ENCODE measurements around the gene FEM1A. TPM values are rescaled to one million over a fixed set of nuclear protein-coding genes. Genes with fewer than 3 reads are reported as not detected.

Gene FEM1A
- total and polyA plus RNA-seq, 2 of the 13 experiments (the other 11 are each of a cell fraction or from before 2014, with no cell fraction given): 3.2 to 10.8 TPM

DNA sequence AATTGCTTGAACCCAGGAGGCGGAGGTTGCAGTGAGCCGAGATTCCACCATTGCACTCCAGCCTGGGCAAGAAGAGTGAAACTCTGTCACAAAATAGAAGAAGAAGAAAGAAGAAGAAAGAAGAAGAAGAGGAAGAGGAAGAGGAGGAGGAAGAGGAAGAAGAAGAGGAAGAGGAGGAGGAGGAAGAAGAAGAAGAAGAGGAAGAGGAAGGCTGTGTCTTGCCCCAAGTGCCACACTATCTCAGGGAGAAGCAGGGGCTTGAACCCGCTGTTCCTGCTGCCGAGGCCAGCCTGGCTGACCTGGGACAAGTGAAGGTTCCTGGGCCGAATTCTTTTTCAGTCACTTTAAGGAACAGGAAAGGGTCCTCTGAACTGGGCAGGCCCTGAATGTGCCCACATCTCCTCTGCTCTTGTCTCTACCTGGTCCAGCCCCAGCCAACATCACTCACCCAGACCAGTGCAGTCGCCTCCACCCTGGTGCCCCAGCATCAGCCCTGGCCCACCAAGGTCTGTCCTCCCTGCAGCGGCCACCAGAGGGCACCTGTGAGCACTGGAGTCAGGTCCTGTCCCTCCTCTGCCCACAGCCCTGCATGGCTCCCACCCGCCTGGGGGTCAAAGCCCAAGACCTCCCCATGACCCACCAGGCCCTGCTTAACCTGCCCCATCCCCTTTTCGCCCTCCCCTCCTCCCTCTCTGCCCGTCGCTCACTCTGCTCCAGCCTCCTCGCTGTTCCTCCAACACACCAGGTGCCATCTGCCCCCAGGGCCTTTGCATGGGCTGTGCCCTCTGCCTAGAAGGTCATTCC lies 20.0 kb downstream of the FEM1A start (continued):
- TF ChIP-seq, protein P1, sequence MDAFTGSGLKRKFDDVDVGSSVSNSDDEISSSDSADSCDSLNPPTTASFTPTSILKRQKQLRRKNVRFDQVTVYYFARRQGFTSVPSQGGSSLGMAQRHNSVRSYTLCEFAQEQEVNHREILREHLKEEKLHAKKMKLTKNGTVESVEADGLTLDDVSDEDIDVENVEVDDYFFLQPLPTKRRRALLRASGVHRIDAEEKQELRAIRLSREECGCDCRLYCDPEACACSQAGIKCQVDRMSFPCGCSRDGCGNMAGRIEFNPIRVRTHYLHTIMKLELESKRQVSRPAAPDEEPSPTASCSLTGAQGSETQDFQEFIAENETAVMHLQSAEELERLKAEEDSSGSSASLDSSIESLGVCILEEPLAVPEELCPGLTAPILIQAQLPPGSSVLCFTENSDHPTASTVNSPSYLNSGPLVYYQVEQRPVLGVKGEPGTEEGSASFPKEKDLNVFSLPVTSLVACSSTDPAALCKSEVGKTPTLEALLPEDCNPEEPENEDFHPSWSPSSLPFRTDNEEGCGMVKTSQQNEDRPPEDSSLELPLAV (CRISPR knock-in tag; conservative IDR thresholded peaks at IDR 0.05; ENCODE audit: low read depth): no peak
- TF ChIP-seq, protein P2, sequence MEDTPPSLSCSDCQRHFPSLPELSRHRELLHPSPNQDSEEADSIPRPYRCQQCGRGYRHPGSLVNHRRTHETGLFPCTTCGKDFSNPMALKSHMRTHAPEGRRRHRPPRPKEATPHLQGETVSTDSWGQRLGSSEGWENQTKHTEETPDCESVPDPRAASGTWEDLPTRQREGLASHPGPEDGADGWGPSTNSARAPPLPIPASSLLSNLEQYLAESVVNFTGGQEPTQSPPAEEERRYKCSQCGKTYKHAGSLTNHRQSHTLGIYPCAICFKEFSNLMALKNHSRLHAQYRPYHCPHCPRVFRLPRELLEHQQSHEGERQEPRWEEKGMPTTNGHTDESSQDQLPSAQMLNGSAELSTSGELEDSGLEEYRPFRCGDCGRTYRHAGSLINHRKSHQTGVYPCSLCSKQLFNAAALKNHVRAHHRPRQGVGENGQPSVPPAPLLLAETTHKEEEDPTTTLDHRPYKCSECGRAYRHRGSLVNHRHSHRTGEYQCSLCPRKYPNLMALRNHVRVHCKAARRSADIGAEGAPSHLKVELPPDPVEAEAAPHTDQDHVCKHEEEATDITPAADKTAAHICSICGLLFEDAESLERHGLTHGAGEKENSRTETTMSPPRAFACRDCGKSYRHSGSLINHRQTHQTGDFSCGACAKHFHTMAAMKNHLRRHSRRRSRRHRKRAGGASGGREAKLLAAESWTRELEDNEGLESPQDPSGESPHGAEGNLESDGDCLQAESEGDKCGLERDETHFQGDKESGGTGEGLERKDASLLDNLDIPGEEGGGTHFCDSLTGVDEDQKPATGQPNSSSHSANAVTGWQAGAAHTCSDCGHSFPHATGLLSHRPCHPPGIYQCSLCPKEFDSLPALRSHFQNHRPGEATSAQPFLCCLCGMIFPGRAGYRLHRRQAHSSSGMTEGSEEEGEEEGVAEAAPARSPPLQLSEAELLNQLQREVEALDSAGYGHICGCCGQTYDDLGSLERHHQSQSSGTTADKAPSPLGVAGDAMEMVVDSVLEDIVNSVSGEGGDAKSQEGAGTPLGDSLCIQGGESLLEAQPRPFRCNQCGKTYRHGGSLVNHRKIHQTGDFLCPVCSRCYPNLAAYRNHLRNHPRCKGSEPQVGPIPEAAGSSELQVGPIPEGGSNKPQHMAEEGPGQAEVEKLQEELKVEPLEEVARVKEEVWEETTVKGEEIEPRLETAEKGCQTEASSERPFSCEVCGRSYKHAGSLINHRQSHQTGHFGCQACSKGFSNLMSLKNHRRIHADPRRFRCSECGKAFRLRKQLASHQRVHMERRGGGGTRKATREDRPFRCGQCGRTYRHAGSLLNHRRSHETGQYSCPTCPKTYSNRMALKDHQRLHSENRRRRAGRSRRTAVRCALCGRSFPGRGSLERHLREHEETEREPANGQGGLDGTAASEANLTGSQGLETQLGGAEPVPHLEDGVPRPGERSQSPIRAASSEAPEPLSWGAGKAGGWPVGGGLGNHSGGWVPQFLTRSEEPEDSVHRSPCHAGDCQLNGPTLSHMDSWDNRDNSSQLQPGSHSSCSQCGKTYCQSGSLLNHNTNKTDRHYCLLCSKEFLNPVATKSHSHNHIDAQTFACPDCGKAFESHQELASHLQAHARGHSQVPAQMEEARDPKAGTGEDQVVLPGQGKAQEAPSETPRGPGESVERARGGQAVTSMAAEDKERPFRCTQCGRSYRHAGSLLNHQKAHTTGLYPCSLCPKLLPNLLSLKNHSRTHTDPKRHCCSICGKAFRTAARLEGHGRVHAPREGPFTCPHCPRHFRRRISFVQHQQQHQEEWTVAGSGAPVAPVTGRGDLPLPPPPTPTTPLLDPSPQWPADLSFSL (CRISPR knock-in tag; IDR thresholded peaks at IDR 0.05): no peak
- TF ChIP-seq, protein P3, sequence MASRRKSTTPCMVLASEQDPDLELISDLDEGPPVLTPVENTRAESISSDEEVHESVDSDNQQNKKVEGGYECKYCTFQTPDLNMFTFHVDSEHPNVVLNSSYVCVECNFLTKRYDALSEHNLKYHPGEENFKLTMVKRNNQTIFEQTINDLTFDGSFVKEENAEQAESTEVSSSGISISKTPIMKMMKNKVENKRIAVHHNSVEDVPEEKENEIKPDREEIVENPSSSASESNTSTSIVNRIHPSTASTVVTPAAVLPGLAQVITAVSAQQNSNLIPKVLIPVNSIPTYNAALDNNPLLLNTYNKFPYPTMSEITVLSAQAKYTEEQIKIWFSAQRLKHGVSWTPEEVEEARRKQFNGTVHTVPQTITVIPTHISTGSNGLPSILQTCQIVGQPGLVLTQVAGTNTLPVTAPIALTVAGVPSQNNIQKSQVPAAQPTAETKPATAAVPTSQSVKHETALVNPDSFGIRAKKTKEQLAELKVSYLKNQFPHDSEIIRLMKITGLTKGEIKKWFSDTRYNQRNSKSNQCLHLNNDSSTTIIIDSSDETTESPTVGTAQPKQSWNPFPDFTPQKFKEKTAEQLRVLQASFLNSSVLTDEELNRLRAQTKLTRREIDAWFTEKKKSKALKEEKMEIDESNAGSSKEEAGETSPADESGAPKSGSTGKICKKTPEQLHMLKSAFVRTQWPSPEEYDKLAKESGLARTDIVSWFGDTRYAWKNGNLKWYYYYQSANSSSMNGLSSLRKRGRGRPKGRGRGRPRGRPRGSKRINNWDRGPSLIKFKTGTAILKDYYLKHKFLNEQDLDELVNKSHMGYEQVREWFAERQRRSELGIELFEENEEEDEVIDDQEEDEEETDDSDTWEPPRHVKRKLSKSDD (CRISPR knock-in tag; IDR thresholded peaks at IDR 0.05; ENCODE audit: low read depth): no peak
- TF ChIP-seq, protein P4, sequence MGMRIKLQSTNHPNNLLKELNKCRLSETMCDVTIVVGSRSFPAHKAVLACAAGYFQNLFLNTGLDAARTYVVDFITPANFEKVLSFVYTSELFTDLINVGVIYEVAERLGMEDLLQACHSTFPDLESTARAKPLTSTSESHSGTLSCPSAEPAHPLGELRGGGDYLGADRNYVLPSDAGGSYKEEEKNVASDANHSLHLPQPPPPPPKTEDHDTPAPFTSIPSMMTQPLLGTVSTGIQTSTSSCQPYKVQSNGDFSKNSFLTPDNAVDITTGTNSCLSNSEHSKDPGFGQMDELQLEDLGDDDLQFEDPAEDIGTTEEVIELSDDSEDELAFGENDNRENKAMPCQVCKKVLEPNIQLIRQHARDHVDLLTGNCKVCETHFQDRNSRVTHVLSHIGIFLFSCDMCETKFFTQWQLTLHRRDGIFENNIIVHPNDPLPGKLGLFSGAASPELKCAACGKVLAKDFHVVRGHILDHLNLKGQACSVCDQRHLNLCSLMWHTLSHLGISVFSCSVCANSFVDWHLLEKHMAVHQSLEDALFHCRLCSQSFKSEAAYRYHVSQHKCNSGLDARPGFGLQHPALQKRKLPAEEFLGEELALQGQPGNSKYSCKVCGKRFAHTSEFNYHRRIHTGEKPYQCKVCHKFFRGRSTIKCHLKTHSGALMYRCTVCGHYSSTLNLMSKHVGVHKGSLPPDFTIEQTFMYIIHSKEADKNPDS (CRISPR knock-in tag; IDR thresholded peaks at IDR 0.05): no peak
- TF ChIP-seq MIXL1 (CRISPR knock-in tag; IDR thresholded peaks at IDR 0.05): no peak
- no peak for TF ChIP-seq ZSCAN20 (CRISPR knock-in tag; IDR thresholded peaks at IDR 0.05; ENCODE audit: borderline replicate concordance)
- no peak for TF ChIP-seq ZNF7 (CRISPR knock-in tag; IDR thresholded peaks at IDR 0.05)
- no peak for TF ChIP-seq ZNF772 (CRISPR knock-in tag; IDR thresholded peaks at IDR 0.05)
- TF ChIP-seq, protein P5, sequence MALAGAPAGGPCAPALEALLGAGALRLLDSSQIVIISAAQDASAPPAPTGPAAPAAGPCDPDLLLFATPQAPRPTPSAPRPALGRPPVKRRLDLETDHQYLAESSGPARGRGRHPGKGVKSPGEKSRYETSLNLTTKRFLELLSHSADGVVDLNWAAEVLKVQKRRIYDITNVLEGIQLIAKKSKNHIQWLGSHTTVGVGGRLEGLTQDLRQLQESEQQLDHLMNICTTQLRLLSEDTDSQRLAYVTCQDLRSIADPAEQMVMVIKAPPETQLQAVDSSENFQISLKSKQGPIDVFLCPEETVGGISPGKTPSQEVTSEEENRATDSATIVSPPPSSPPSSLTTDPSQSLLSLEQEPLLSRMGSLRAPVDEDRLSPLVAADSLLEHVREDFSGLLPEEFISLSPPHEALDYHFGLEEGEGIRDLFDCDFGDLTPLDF (CRISPR knock-in tag; IDR thresholded peaks at IDR 0.05): no peak
- TF ChIP-seq THYN1 (CRISPR knock-in tag; IDR thresholded peaks at IDR 0.05; ENCODE audit: borderline replicate concordance, low read depth): no peak
- TF ChIP-seq, protein P6, sequence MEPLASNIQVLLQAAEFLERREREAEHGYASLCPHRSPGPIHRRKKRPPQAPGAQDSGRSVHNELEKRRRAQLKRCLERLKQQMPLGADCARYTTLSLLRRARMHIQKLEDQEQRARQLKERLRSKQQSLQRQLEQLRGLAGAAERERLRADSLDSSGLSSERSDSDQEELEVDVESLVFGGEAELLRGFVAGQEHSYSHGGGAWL (CRISPR knock-in tag; IDR thresholded peaks at IDR 0.05): no peak
- no peak for TF ChIP-seq TBX3 (IDR thresholded peaks at IDR 0.05; ENCODE audit: borderline replicate concordance)
- TF ChIP-seq HDAC6 (IDR thresholded peaks at IDR 0.05; ENCODE audit: low read depth, low read length): no peak
